ENCODE measurements around the gene BRSK2.

Gene BRSK2

DNA sequence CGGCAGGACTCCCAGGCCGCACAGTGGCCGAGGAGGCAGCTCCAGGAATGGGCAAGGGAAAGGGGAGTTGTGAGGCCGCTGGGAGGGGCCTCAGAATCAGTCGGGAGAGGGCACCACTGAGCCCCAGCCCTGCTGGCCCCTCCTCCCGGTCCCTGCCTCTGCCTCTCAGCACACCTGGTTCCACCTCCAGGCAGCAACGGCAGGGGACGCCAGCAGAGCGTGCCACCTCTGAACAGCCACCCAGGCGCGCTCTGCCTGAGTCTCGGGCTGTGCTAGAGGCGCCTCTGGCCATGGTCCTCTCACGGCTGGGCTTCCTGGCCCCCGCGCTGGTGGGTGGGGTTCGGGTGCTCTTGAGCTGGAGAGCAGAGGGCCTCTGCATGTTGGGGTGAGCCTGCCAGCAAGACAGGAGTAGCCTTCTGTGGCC is 63.9 kb downstream of the BRSK2 start:
- DNase-seq (ENCODE audit: low read depth): no peak

DNA sequence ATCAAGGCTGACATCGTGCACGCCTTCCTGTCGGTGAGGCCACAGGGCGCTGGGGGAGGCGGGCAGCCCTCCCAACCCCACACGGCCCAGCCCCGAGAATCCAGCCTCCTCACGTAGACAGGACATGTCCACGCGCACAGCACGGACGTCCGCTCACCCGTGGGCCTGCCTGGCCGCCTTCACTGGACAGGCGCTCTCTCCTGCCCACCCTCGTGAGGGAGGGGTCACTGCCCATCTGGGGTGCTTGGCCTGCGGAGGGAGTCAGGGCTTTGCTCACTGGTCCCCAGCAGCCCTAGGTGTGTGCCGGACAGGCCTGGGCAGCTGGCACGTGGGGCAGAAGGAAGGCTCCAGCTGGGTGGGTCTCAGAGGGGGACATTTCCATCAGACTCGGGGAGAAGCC is 64.8 kb downstream of the BRSK2 start:
- DNase-seq (ENCODE audit: low read depth): no peak

DNA sequence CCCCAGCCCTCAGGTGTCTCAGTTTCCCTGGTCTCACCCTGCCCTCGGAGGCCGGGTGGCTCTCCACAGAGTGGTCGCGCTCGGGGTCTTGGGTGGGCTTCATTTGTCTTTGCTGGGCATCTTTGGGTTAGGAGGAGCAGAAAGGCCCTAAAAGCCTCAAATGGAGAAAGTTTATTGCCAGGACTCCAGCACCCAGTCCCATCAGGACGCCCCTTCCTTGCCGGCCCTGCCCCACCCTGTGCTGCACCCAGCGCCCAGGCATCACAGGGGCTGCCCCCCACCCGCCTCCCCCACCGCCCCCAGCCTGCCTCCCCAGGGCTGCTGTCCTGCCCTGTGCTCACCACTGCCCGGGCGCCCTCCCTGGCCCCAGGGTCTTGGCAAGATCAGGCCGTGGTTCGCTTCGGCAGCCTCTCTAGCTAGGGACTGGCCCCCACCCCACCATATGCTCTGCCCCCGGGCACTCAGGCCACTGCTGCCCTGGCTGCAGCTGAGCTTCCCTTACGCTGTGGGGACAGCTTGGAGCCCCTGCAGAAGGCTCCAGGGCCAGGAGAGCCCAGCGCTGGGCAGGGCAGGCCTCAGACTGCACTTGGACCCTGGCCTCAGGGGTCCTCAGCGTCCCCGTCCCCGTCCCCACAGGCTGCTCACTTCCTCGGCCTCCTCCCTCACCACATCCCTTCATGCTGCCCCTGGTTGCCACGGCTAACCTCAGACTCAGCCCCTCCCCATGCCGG is 65.5 kb downstream of the BRSK2 start:
- no peak for DNase-seq (ENCODE audit: low read depth)

DNA sequence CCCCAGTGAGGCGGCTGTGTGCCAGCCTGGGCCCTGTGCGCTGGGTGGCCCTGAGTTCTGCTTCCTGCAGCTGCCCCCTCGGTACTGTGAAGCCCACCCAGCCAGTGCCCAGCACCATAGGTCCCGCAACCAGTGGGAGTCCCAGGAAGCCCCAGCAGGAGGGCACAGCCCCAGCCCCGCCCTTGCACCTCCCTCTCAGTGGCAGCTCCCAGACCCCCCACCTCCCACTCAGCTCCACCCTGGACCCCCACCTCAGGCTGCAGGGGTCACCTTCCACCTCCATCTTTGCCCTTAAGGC is 66.0 kb downstream of the BRSK2 start:
- no peak for DNase-seq (ENCODE audit: low read depth)

DNA sequence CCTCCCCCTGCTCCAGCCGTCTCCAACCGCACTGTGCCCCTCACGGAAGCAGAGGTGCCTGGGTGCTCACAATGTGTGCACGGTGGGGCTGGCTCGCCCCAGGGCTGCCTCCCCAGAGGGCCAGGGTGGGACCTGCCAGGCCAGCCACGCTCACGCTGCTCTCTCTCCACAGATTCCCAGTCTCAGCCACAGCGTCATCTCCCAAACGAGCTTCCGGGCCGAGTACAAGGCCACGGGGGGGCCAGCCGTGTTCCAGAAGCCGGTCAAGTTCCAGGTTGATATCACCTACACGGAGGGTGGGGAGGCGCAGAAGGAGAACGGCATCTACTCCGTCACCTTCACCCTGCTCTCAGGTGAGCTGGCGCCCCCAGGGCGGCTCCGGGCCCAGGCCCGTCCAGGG is 66.4 kb downstream of the BRSK2 start:
- DNase-seq (ENCODE audit: low read depth): no peak

DNA sequence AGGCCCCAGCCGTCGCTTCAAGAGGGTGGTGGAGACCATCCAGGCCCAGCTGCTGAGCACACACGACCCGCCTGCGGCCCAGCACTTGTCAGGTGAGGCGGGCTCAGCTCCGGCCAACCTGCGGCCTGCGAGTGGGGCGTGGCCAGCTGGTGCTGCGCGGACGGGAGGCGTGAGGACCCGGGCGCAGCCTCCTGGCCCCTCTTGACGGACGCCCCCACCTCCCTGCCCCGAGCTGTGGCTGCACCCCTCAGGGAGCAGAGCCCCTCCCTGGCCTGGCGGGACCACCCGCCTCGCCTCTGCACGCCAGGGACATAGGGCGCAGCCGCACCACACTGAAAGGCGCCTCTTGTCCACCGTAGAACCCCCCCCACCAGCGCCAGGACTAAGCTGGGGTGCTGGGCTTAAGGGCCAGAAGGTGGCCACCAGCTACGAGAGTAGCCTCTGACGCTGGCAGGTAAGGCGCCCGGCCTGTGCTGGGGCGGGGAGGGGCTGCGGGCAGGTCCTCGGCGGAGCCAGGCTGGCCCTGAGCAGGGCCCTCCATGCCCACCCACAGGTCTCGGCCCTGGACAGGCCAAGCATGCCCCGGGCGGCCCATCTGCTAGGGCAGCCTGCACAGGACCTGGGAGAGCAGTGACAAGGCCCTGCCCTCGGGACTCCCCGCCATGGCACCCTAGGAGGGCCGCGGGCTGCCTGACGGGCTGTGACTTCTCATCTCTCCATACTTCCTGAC is 67.0 kb downstream of the BRSK2 start:
- DNase-seq (ENCODE audit: low read depth): no peak

DNA sequence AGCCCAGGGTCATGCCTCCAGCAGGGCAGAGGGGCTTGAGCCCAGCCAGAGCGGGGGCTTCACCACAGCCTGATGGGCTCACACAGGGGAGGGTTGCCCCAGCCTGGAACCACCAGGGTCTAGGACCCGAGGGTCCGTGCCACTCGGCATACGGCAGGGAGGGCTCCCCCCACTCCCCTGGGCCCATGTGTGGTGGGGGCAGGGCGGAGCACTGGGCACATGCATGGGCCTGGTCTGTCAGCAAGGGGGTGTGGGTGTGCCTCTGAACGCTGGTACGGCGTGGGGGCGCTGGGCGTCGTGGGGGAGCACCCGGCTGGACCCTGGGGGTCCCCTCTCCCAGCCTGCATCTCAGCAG is 67.6 kb downstream of the BRSK2 start:
- DNase-seq (ENCODE audit: low read depth): no peak

DNA sequence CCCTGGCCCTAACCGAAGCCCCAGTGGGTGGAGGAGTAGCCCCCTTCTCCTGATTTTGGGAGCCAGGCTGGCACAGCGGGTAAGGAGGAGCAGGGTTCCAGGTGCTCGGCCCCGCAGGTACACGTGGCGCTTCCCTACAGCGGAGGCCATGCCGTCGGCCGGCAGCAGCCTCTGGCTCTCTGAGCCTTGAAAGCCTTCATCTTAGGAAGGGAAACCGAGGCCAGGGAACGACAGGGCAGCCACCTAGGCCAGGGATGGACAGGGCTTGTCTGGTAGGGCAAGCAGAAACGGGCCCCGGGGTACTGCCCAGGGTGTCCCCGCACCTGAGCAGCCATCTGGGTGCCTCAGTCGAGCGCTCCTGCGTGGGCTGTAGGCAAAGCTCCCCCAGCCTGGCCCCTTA is 68.1 kb downstream of the BRSK2 start:
- DNase-seq (ENCODE audit: low read depth): no peak

DNA sequence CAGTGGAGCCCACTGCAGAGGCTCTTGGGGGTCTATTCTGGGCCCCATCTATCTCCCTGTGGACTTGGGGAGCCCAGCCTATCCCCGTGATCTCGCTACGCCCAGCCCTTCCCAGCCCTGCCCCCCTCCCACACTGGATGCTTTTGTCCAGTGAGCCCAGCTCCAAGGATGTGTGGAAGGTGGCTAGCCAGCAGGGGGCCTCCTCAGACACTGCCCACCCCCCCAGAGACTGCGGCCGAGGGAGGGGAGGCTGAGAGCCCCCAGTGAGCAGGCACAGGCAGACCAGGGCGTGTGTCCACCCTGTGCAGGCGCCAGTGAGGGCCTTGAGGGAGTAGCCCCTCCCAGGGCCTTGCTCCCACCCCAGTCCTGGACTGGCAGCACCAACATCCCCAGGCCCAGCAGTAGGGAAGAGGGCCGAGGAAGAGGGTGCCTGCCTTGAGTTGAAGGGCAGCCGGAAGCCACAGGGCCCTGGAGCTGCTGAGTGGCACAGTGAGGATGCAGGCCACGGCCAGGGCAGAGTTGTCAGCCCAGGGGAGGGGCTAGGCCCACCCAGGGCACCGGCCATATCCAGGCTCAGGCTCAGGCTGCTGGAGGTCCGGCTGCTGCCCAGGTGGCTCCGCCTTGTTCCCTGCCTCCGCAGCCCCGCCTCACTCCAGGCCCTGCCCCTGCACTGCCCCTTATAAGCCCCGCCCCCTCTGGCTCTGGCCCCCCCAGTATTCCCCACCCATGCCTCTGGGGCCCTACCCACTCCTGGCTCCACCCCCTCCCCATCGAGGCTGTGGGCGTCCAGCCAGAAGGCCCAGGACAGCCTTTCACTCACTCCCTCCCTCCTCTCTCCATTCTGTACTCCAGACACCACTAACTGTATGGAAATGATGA is 68.8 kb downstream of the BRSK2 start:
- DNase-seq (ENCODE audit: low read depth): no peak

DNA sequence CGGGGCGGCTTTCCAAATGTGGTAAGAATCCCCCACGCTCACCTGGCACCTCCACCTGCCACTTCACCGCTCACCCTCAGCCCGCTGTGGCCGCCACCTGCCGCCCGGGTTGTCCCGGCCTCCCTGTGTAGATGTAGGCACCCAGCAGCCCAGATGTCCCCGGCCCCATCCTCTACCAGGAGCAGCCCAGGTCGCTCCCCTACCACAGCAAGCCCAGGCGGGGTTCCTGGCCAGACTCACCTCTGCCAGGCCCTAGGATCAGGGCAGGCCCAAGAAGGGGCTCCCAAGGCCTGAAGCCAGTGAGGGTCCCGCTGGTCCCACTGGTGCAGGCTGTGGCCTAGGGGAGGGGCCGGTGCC is 69.5 kb downstream of the BRSK2 start:
- no peak for DNase-seq (ENCODE audit: low read depth)

DNA sequence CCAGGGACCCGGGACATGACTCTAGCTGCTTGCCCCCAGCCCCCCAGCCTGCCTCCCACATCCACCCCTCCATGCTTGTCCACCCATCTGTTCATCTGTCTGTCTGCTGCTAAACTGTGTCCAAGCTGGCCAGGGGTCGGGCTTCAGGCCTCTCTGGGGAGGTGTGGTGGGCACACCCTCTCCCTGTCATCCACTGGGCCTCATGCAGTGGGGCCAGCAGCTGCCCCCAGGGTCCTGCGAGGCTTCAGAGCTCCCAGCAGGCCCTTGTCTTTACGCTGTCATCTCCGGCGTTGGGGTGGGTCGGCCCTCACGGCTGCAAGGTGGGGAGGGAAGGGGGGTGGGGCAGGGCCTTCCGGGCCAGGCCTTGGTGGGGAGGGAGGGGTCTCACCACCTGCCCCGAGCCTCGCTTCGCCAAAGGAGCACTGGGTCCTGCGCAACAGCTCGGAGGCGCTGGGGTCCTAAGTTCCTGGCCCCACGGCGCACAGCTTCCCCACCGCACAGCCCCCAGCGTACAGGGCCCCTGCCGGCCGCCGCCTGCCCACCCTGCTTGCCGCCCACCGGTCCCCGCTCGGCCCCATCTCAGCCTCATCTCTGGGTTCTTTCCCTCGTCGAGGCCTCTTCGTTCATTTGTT is 70.1 kb downstream of the BRSK2 start:
- DNase-seq (ENCODE audit: low read depth): no peak

DNA sequence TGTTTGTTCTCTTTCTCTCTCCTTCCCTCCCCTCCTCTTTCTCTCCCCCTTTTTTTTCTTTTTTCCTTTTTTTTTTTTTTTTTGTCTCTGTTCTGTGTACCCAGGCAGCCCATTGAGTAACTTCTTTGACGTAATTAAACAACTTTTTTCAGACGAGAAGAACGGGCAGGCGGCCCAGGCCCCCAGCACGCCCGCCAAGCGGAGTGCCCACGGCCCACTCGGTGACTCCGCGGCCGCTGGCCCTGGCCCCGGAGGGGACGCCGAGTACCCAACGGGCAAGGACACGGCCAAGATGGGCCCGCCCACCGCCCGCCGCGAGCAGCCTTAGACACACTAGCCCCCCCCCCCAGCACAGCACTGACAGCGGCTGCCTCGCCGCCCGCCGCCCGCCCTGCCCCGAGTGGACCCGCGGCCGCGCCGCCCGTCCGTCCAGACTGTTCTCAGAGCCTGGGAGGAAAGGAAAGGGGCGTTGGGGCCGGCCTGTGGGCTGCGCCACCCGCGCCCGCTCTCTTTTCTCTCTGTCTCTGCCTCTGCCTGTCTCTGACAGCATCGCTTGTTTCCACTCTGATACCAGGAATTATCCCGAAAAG is 70.8 kb downstream of the BRSK2 start:
- no peak for DNase-seq (ENCODE audit: low read depth)

DNA sequence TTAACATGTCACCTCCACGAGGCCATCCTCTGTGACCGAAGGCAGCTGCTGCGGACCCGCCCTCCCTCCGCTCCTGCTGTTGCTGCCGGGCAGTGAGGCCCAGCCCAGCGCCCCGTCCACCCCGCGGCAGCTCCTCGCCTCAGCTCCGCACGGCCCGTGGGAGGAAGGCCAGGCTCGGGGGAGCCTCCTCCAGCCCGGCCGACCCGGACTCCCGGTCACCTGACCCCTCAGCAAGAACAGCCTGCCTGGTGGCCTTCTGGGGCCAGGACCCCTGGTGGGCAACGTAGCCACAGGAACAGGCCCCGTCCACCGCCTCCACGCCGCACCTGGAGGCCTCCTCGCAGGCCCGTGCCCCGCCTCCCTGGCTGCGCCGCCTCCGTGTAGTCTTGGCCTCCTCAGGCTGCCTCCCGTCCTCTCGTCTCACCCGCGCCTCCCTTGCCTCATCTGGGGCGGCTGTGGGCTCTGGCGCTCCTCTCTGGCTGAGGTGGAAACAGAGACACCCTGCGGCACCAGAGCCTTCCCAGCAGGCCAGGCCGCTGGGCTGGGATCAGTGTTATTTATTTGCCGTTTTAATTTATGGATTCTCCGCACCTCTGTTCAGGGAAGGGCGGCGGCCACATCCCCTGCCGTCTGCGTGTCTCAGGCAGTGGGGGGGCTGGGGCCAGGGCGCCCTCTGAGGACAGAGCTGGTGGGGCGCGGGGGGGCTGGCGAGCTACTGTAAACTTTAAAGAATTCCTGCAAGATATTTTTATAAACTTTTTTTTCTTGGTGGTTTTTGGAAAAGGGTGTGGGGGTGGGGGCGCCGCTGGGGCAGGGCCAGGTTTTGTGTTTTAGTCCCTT is 71.5 kb downstream of the BRSK2 start:
- DNase-seq (ENCODE audit: low read depth): no peak

DNA sequence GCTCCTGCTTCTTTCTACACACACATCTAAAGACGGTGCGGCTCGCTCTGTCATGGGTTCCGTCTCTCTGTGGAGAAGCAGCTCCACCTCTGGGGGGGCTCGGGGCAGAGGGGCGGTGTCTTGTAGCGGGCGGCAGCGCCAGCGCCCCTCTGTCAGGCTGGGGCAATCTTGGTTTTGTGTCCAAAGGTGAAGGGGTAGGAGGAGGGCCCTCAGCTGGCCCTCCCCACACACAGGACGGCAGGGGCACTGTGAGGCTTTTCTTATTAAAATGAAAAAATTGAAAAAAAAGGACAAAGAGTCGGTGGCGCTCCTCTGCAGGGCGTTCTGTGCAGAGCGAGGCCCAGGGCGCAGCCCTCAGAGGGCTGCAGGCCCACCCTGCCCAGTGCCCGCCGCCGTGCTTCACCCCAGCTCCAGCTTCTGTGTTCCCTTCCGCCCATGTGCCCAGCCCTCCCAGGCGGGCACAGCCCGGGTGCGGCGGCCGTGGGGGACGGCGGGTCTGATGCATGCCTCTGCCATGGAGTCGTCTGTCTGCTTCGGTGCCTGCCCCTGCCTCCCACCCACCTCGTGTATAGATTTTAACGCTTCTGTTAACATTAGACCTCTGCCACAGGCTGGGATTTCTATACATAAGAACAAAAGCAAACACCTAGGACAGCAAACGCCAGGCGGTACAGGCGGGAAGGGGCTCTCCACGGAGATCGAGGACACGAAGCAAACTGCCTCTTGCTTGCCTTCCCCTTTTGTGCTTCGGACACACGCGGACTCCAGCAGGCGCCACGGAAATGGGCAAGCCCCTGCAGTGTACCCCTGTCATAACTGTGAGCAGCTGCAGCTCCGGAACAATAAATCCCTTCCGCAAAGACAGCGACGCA is 72.3 kb downstream of the BRSK2 start:
- no peak for DNase-seq (ENCODE audit: low read depth)

DNA sequence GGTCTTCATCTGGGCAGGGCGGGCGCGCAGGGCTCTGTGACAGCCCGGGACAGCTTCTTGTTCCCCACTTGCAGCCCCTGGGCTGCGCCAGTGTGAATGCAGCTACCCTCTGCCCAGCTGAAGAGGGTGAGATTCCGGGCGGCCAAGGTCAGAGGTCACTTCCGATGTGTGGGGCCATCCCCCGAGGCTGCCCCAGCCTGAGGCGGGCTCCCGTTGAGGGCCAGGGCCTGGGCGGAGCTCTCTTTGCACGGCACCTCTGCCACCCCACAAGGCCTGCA is 72.9 kb downstream of the BRSK2 start:
- DNase-seq (ENCODE audit: low read depth): no peak

DNA sequence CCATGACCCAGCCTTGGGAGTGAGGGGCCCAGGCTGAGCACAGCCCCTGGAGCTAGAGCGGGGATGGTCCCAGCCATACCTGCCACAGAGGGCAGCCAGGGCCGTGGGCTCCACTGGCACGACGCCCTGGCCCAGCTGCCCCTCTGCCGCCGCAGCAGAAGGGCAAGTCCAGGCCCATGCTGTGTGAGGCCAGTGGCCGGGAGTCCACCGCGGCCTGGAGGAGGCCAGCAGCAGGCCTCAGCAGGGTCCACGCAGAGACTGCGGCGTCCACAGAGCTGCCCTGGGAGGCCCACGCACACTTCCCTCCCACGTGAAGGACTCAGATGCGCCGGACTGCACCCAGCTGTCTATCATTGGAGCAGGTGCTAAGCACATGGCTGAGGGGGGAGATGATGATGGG is 73.3 kb downstream of the BRSK2 start:
- DNase-seq (ENCODE audit: low read depth): no peak

DNA sequence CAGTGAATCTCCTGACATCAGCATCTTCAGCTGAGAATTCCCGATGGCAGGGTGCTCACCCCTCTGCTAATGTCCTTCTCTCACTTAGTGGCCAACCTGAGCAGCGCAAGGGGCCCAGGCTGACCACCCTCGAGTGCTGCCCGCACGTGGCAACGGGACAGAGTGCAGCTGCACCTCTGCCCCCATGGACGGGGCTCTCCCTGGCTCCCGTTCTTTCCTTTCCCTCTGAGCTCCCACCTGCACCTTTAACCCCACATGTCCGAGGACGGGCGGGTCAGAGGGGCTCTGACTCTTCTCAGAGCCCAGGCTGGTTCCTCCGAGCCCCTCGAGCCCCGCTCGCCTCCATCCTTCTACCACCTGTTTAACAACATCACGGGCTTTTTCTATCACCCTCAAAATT is 77.0 kb downstream of the BRSK2 start:
- no peak for DNase-seq (ENCODE audit: low read depth)

DNA sequence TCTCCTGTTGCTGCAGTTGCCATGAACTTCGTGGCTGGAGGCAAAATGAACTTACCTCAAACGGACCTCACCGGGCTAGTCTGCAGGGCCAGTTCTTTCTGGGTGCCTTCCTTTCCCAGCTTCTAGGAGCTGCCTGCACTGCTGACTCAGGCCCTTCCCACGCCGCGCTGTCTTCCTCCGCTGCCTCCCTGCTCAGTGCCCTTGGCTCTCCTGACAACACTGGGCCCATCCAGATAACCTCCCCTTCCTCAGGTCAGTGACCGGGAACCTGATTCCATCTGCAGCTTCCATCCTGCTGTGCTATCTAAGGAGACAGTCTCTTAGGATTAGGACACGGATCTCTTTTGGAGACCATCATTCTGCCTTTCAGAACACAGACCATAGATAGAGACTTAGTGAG is 77.5 kb downstream of the BRSK2 start:
- DNase-seq (ENCODE audit: low read depth): no peak

DNA sequence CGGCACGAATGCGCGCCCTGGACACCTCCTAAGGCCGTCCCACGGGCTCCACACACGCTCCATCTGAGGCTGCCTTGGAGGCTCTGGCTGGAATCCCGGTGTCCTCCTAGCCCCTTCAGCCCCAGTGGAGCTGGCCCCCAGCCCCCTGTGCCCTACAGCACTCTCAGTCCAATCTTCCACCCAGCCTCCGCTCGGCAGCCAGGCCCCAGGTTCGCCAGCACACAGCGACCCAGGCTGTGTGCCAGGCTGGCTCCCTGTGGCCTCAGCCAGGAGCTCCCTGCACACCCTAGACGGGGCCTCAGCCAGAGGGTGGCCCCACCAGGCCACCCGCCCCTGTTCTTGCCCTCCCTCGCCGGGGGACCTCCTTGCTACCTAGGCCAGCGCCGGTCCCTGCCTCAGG is 78.3 kb downstream of the BRSK2 start:
- no peak for DNase-seq (ENCODE audit: low read depth)

DNA sequence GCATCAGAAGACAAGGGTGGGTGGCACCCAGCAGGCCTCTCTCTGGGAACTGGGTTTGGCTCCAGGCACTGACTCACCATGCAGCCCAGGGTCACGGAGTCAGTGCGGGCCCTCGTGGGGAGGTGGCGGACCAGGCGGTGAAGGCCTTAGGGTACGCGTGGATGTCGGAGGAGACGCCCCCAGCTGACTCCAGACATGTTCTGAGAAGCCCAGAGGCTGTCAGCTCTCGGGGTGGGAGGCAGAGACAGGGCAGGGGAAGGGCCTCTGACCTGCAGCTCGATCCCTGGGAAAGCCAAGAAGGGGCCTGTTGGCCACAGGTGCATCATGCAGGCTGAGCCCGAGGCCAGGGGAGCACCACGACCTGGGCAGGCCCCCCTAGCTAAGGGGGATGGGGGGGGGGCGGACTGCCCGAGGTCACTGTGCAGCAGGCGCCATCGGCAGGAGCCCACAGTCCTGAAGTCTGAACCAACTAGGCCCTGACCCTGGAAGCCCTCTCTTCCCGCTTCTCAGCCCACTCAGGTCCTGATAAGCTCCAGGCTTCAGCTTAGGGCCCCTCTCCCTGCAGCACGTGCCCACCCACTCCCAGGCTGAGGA is 78.8 kb downstream of the BRSK2 start:
- DNase-seq (ENCODE audit: low read depth): no peak

Measured in activated gamma-delta T cell treated with anti-CD3 and anti-CD28 coated beads, Interleukin-2, amount 50 U/mL, for 16 hours (primary cell).